ENCODE data around the gene S1PR4. TPM values are rescaled to one million over a fixed set of nuclear protein-coding genes. Genes with fewer than 3 reads are reported as not detected.
"Not testable (repeated sequence)": the region's sequence is repeated elsewhere in the genome, so short reads cannot be mapped to it uniquely, and the experiment has no call there.

The S1PR4 gene
- polyA plus RNA-seq, 3 donors = 0.19 to 0.35 (median 0.31) TPM

GRCh38 chr19:3192684-3193083 is 14.1 kb downstream of the S1PR4 start:
- no peak for DNase-seq (ENCODE audit: low read depth in 3 of 3, low spot score in 2 of 3)

- no peak for DNase-seq (ENCODE audit: low read depth in 3 of 3, low spot score in 2 of 3)
Observed at GRCh38 chr19:3193256-3194105, 14.9 kb downstream of the S1PR4 start.

- no peak for DNase-seq (ENCODE audit: low read depth in 3 of 3, low spot score in 2 of 3)
Observed at GRCh38 chr19:3194106-3195087, 15.8 kb downstream of the S1PR4 start.

GRCh38 chr19:3196064-3196932 is 17.7 kb downstream of the S1PR4 start:
- DNase-seq (ENCODE audit: low read depth in 3 of 3, low spot score in 2 of 3) = no peak

- DNase-seq (ENCODE audit: low read depth in 3 of 3, low spot score in 2 of 3) = no peak
Observed at GRCh38 chr19:3196933-3197205, 18.3 kb downstream of the S1PR4 start.

- no peak for DNase-seq (ENCODE audit: low read depth in 3 of 3, low spot score in 2 of 3)
Observed at GRCh38 chr19:3198901-3199700, 20.5 kb downstream of the S1PR4 start.

GRCh38 chr19:3201072-3201700 is 22.6 kb downstream of the S1PR4 start:
- no peak for DNase-seq (ENCODE audit: low read depth in 3 of 3, low spot score in 2 of 3)

GRCh38 chr19:3201911-3202310 is 23.3 kb downstream of the S1PR4 start:
- DNase-seq (ENCODE audit: low read depth in 3 of 3, low spot score in 2 of 3) = no peak

- DNase-seq (ENCODE audit: low read depth in 3 of 3, low spot score in 2 of 3) = no peak
Observed at GRCh38 chr19:3202346-3202745, 23.8 kb downstream of the S1PR4 start.

- not testable (repeated sequence) for DNase-seq (ENCODE audit: low read depth in 3 of 3, low spot score in 2 of 3)
Observed at GRCh38 chr19:3202895-3203294, 24.3 kb downstream of the S1PR4 start.

GRCh38 chr19:3203805-3204645 is 25.5 kb downstream of the S1PR4 start:
- DNase-seq (ENCODE audit: low read depth in 3 of 3, low spot score in 2 of 3) = no peak

GRCh38 chr19:3204646-3205275 is 26.2 kb downstream of the S1PR4 start:
- DNase-seq (ENCODE audit: low read depth in 3 of 3, low spot score in 2 of 3) = no peak

GRCh38 chr19:3206216-3206953 is 27.8 kb downstream of the S1PR4 start:
- DNase-seq (ENCODE audit: low read depth in 3 of 3, low spot score in 2 of 3) = no peak

- no peak for DNase-seq (ENCODE audit: low read depth in 3 of 3, low spot score in 2 of 3)
Observed at GRCh38 chr19:3207461-3208242, 29.1 kb downstream of the S1PR4 start.

GRCh38 chr19:3208317-3209207 is 30.0 kb downstream of the S1PR4 start:
- no peak for DNase-seq (ENCODE audit: low read depth in 3 of 3, low spot score in 2 of 3)
